LNCaP clone FGC (cell line): ENCODE measurements around the gene TCF21.

Source experiments
- DNase-seq: peaks from one replicate; pipeline ENCODE4 v3.0.0-alpha.2; 2011; ENCODE audit warnings: low read depth
- H3K4me3 ChIP-seq: 2 replicates; pipeline ENCODE4 v1.5.1; 2011; ENCODE audit warnings: mild to moderate bottlenecking, low read depth, low read length, control low read depth
- CTCF ChIP-seq: IDR thresholded peaks from 2 replicates; pipeline ENCODE4 v1.5.1; 2012; ENCODE audit warnings: mild to moderate bottlenecking; ENCODE audit not compliant: control insufficient read depth, insufficient read depth; ENCODE audit errors: extremely low read depth

TCF21 gene

GRCh38 chr6:133939778-133940667 is 51.1 kb downstream of the TCF21 start:
- no peak for DNase-seq
- TF ChIP-seq CTCF = no peak

More at GRCh38 chr6:133939778-133940667, 51.1 kb downstream of the TCF21 start:
- H3K4me3 ChIP-seq = no peak overlapping the region
